ENCODE data around the gene ZHX3. TPM values are rescaled to one million over a fixed set of nuclear protein-coding genes. Genes with fewer than 3 reads are reported as not detected.

ZHX3 gene
- total RNA-seq, 1 experiment from 2014 or later = 4.6 TPM

Small RNA genes within 50 kb of the gene (small RNA-seq; reads per million reads assigned to genes)
- gene AL022394.1 (0 reads per million in 2 experiments), gene MIR6871 (0 reads per million in 2 experiments), gene RN7SL615P (0 to 0.12 reads per million in 2 experiments)

Other genes starting within 250 kb of the ZHX3 start
- 15.4 and 16.4 TPM in 2 replicates for gene PLCG1, start 180.2 kb downstream of the ZHX3 start, total RNA-seq (2014; rRNA removed; shearing (Covaris generic))
- 6.8 and 7.6 TPM in 2 replicates for gene LPIN3, start 23.1 kb upstream of the ZHX3 start, total RNA-seq (2014; rRNA removed; shearing (Covaris generic))
- gene EMILIN3, start 49.1 kb upstream of the ZHX3 start, total RNA-seq (2014; rRNA removed; shearing (Covaris generic)) = 0.25 and 0.38 TPM in 2 replicates

Measured in NCI-H460 (cell line).